GM18519 (cell line): ENCODE measurements around the gene ZPBP2.
"Not testable (repeated sequence)": the region's sequence is repeated elsewhere in the genome, so short reads cannot be mapped to it uniquely, and the experiment has no call there.

Experiments
- ATAC-seq: cut with Tn5 transposase; IDR thresholded peaks from one replicate; pipeline ENCODE4 v1.9.1; 2021; ENCODE audit warnings: mild to moderate bottlenecking, moderate library complexity; ENCODE audit not compliant: unreplicated experiment, low FRiP score

Gene ZPBP2

DNA sequence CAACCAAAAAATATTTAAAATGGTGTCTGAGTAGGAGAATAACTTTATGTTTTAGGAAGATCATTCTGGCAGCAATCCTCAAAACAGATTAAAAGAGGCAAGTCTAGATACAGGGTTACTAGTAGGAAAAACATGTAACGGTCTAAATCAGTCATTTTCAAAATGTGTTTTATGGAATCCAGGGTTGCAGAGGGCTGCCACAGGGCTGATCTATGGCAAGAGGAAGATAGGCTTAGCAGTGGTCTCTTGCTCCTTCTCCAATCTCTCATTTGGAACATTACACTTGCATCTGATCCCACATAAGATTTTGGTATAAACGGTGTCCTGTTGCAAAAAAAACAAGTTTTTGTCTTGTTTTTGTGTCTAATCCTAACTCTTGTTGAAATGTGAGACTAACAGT, 13.1 kb upstream of the ZPBP2 start:
- ATAC-seq: no peak

DNA sequence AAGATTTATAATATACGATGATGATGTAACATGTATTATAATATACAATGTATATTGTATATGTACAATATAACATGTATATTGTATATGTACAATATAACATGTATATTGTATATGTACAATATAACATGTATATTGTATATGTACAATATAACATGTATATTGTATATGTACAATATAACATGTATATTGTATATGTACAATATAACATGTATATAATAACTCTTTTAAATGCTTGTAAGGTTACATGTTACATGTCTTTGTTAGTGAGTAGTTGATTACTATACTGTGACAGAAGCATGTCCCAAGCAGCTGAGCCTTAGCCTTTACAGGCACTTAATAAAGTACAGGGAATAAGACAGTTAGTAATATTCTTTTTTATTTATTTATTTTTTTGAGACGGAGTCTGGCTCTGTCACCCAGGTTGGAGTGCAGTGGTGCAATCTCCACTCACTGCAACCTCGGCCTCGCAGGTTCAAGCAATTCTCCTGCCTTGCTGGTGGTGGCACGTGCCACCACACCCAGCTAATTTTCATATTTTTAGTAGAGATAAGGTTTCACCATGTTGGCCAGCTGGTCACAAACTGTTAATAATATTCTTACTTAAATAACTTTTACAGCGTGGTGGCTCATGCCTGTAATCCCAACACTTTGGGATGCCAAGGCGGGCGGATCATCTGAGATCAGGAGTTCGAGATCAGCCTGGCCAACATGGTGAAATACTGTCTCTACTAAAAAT, 11.9 kb upstream of the ZPBP2 start:
- ATAC-seq: not testable (repeated sequence)

DNA sequence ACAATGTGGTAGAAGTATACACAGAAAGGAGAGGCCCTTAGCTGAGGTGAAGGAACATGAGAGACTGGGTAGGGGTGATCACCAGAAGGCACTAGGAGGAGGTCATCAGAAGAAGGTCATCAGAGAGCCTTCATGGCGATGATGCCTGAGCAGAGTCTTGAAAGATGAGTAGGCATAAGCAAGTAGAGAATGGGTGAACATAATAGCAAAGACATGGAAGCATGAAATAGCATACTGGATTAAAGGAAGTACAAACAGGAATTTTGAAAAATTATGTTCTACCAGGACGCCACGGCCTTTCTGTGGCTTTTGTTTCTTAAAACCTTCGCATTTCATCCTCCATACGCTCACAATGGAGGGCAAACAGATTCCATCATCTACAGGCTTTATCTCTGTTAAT, 6.8 kb upstream of the ZPBP2 start:
- ATAC-seq: no peak

DNA sequence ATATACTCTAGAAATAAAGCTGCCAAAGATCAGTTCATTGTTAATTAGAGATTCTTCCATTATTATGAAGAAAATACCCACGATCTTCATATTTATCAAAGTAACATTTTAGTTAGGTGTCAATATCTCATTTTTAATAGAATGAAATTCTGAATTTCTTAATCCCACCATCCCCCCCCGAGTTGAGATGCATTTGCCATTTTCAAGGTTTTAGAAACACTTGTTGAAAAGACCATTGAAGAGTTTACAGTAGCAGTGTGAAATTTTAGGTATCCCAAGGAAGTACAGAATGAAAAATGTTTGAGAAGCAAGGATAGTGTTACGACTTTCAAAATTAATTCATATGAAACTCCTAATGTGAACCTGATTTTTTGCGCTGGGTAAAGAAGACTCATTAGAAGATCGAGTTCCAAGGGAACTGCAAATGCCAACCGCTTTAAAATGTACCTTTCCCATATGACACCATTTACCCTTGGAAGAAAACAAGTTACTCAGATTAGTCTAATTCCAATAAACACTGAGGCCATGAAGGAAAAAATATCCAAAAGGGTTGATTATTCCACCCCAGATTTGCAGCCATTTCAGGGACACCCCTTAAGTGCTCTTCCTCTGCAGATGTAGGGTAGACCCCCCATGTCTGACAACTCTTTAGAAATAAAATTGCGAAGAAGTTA, 4.6 kb upstream of the ZPBP2 start:
- ATAC-seq: no peak

DNA sequence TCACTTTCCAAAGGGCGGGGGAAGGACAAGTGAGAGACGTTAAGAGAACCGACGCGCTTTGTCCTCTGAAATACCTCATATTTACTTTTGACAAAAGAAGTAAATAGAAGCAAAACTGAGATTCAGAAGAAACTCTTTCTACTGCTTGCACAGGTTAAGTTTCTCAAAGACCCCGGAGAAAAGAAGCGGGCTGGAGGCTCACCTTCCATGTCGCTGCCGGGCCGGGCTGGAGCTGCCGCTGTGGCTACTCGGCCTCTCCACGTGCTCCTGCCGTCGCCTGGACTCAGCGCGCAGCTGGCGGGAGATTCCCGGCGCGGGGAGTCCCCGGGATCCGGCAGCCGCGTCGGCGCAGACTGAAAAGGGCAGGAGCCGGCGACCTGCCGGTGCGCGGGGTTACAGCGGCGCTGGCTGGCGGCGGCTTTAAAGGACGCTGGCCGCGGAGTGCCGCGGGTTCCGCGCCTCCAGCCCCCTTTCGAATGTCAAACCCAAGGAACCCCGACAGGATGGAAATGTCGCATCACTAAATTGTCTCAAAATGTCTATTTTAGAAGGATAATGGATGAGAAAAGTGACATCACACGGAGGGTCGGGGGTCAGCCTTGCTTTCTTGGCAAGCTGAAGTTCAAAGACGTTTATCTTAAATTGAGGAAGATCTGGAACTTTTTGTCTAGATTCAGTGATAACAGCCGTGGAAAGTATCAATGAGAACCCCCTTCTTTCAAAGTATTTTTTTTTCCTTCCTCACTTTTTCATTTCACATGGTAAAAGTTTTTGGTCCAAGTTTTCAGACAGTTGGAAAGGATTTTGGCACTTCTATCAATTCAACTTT, 3.9 kb upstream of the ZPBP2 start, which contains the start of gene IKZF3:
Gene IKZF3 (minus strand): TSS at position 395 of the 829 bp plus-strand sequence. CDS start 186 bp downstream, at position 209.
- no peak for ATAC-seq

DNA sequence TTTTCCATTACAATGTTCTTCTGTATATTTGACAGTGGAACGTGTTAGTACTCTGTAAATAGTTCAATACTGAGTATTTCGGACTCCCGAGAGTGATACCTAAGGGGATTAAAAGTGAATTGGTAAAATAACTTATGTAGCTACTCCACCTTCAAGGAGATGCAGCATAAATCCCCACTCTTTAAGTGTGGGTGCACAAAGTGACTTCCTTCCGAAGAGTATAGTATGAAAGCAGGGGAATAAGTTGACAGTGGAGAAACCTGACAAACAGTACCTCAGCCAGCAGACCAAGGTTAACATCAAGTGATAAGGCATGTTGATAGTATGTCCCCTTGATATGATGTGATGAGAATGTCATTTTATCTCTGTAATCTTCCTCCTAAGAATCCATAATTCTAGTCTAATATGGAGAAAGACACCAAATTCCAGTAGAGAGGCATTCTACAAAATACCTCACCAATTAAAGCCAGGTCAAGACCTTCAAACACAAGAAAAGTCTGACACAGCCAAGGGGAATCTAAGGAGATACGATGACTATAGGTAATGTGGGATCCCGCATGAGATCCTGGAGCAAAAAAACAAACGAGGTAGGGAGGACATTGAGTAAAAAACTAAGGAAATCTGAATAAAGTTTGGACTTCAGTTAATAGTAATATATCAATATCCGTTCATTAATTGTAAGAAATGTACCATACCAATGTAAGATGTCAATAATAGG, 1.8 kb upstream of the ZPBP2 start:
- ATAC-seq: no peak

DNA sequence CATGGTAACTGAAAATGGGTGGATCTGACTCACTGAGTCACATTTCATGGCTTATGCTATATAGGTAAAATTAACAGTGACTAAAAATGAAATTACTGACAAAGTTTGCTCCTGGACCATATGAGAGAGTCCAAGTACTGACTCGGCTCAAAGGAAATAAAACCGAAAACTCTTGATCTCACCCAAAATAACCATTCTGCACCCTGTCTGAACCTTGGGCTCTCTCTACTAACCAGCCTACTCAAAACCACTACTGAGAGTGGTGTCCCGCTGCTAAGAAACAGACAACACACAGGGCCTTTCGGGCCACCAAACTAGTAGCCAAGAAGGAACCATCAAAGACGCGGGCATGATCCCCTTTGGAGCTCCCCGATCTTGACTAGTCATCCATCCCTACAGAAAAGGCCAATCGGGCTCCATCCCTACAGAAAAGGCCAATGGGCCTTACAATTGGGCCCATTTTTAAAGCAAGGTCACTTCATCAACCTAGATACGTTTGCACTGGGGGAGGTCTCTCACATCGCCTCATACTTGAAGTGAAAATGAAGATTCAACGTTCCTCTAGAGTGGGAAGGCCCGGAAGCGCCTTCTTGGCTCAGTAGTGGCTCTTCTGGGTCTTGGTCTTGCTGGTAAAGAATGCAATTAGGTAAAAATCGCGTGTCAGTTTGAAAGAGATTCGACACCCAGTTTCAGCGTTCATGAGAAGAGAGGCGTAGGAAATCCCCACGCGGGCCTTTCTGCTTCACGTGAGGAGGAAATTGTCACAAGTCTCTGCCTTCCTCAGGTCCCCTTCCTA, 720 bp upstream of the ZPBP2 start:
- ATAC-seq: no peak

DNA sequence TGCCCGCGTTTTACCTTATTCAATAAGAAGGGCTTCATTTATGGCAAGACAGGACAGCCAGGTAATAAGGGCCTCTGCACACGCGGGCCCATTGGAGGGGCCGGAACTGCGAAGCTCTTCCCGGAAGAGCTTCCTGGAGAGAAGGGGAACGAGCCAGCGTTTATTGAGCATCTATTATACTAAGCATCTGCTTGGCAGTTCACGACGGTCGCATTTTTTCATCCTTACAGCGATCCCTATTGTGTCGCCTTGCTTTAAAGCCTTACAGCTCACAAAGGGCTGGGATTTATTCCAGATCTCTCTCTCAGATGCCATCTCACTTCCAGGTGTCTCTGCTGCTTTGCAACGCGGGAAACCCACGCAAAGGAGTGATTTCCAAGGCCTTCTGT, 546 bp downstream of the ZPBP2 start:
- no peak for ATAC-seq

DNA sequence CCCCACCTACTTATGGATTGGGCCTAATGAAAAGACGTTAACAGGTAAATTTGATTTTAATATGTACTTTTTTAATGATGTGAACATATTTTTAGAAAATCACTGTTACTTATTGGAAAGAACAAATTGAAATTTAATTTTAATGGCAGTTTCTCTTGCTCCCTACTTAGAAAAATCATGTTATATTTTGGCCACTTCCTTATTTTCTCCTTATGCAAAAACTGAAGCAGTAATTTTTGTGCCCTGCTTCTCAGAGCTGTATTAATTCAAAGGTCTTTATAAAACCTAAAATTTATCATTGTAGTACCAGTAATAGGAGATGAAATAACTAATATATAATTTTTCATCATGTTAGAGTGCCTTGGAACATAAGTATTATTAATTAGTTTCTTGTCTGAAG, 2.8 kb downstream of the ZPBP2 start:
- no peak for ATAC-seq

DNA sequence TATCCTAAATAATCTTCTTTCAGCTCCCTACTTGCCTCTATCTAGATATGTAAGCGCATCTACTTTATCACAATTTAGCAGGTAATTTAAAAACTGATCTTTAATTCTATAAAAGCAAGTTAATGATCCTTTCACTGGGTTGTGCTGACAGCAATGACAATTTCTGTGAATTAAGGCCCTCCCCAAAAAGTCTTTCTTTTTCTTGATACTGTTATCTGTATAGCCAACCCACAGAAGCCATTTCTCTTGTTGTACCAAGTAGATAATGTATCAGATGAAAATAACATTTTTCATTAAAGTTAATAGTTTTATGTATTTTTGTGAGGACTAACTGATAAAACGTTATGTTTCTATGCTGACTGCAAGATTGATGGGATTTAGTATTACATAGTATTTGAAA, 3.8 kb downstream of the ZPBP2 start:
- ATAC-seq: no peak

DNA sequence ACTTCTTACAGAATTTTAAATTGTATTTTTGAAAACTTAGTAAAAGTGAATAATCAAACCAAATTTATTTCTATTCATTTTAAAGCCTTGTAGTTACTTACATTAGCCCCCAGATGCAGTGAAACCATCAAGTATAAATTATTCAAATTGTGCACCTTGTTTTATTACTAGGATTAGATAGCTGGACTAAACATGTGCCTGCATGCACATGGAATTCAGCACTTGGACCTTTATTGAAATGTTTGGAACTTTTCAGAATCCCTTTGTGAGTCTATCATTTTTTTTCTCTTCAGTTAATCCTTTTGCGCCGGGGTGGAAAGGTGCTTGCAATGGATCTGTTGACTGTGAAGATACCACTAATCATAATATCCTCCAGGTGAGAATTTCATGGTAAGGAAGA, 4.7 kb downstream of the ZPBP2 start:
- ATAC-seq: no peak

DNA sequence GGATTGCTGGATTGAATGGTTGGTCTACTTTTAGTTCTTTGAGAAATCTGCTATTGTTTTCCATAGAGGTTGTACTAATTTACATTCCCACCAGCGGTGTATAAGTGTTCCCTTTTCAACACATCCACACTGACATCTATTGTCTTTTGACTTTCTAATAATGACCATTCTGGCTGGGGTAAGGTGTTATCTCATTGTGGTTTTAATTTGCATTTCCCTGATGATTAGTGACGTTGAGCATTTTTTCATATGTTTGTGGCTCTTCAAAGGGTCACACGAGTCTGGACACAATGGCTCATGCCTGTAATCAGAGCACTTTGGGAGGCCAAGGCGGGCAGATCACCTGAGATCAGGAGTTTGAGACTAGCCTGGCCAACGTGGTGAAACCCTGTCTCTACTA, 18.1 kb downstream of the ZPBP2 start:
- not testable (repeated sequence) for ATAC-seq

DNA sequence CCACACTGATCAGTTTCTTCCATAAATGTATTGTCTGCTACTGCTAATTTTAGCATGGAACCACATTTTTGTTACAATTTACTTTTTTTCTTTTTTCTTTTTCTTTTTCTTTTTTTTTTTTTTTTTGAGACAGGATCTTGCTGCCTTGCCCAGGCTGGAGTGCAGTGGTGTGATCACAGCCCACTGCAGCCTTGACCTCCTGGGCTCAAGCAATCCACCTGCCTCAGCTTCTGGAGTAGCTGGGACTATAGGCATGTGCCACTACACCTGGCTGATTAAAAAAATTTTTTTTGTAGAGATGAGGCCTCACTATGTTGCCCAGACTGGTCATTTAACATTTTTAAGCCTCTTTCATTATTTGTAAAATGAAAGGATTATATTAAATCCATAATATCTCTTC, 19.1 kb downstream of the ZPBP2 start:
- ATAC-seq: no peak

DNA sequence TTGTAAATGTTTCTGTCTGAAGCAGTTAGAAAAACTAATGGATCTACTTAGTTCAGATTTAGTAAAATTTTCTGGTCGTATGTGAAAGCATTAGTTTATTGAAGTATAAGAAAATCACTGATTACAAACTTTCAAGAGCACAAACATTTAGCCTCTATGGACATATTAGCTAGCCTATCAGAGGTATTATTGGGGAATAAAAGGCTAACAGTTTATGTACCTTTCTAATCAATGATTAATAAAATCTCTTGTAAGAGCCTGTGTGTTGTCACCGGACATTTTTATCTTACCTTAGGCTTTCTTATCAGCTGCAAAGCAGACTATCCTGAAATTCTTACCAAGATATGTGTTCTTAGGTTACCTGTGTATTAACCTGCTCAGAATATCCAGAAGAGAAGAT, 21.2 kb downstream of the ZPBP2 start:
- ATAC-seq: no peak

DNA sequence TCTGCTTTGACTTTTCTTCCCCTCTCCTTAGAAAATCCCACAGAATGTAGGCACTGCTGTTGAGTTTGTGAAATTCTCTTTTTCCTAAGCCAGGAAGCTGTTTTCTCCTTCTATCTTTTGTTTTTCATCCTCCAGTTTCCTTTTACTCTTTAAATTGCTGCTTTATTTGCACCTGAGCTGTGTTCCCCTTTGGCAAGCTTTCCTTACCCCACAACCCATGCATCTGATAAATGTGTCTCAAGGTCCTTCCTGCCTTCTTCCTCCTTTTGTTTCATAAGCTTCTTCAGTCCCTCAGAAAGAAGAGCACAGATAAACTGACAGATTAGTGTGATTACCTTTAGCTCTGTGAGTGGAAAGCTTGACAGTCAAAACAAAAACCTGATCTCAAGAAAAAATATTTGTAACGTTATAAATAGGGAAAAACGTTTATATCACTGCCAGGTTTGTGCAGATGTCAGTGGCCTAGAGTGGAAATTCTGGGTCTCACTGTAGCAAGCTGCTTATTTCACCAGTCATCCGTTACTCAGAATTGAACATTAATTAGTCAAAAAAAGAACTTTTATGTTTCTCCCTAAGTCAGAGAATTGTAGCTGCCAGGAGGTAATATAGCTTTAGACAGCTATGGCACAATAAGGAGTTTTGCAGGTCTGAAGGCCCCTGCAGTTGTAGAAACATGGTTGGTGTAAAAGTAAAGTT, 26.8 kb downstream of the ZPBP2 start:
- ATAC-seq: no peak

DNA sequence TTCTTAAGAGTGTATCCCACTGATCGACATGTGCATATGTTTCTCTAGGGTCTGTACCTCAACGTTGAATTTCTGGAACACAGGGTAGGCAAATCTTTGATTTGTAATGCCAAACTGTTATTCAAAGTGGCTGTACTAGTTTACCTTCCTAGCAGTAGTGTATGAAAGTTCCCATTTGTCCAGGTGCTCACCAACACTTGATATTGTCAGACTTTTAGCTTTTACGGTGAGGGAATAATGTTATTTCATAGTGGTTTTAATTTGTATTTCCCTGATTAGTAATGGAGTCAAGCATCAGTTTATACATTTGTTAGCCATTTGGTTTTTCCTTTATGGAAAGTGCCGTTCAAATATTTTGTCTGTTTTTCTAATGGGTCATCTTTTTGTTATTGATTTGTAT, 30.1 kb downstream of the ZPBP2 start:
- ATAC-seq: no peak

DNA sequence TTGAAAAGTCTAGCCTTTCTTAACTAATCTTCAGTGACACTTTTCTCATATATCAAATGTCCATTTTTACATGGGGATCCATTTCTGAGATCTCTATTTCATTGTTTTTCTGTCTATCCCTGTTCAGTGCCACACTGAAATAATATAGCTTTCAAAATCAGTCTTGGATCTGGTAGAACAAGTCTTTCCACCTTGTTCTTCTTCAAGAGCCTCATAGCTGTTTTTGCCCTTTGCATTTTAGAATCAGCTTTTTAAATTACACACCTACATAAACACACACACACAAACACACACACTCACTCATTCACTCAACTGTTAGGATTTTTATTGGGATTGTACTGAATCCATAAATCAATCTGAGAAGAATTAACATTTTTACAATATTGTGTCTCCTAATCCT, 31.2 kb downstream of the ZPBP2 start:
- ATAC-seq: no peak

DNA sequence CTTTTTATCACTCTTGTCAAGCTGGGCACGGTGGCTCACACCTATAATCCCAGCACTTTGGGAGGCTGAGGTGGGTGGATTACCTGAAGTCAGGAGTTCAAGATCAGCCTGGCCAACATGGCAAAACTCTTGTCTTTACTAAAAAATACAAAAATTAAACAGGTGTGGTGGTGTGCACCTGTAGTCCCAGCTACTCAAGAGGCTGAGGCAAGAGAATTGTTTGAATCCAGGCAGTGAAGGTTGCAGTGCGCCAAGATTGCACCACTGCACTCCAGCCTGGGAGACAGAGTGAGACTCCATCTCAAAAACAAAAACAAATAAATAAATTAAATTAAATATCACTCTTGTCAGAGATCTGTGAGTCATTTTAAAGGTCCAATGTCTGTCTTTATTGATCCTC, 34.0 kb downstream of the ZPBP2 start:
- not testable (repeated sequence) for ATAC-seq

DNA sequence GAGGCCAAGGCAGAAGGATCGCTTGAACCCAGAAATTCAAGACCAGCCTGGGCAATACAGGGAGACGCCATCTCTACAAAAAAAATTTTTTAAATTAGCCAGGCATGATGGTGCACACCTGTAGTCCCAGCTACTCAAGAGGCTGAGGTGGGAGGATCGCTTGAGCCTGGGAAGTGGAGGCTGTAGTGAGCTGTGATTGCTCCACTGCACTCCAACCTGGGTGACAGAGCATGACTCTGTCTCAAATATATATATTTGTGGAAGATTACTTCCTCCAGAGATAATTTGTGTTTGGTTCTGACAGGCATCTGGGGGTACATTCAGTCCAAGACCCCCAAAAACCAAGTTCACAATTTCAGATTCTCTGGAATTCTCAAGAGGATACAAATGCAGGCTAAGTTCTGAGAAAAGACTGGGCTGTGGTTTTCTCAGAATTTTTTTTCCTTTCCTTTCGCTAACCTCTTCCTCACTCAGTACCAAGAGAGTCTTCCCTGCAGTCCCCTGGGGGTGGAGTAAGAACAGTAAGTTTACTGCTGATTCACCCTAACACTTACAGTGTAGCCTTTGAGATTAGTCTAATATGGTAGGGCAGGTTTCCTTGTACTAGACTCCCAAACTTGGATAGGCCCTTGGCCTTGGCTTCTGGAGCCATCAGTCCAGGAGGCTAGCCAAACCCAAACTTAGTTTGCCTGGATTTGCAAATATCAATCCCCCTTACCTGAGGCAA, 35.3 kb downstream of the ZPBP2 start:
- no peak for ATAC-seq
